ENCODE data around the gene FAM3A. TPM values are rescaled to one million over a fixed set of nuclear protein-coding genes. Genes with fewer than 3 reads are reported as not detected.

FAM3A gene
- total and polyA plus RNA-seq, 2 of the 4 experiments (the other 2 are of a cell fraction) = 14.0 to 47.2 TPM

DNA sequence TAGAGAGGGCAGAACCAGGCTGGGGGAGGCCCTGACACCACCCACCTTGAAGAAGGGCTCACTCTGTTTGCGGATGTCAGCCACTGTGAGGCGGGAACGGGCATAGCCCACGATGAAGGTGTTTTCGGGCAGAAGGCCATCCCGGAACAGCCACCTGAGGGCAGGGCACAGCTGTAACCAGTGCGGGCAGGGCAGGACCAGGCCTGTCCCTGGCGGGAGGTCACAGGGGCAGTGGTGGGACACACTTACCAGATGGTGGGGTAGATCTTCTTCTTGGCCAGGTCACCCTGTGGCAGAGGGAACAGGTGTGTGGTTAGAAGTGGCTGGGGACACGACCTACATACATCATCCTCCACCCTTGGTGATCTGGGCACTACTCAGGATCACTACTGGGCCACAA is 19.9 kb upstream of the FAM3A start:
- Histone ChIP-seq H3K9me3 (ENCODE audit: control insufficient read depth, insufficient read depth, low read length) (no peaks in the 10 kb centered on the region), H3K36me3 (ENCODE audit: control insufficient read depth, insufficient read depth, low read length) (peaks cover 50% of the 10 kb centered on the region), H2AK5ac (ENCODE audit: low read depth, low read length) (no peak overlapping the region), H2BK15ac (ENCODE audit: low read depth, low read length) (no peak overlapping the region), H2AK9ac (replicated peaks; ENCODE audit: low read depth, low read length, poor library complexity) (no peak overlapping the region), H3K4me1 (ENCODE audit: control insufficient read depth, insufficient read depth, low read length) (peaks cover 5% of the 10 kb centered on the region), H3K4ac (ENCODE audit: low read depth, low read length) (no peak overlapping the region), H4K8ac (ENCODE audit: low read depth in 2 of 2, low read length in 2 of 2) (no peak overlapping the region), H3K27ac (ENCODE audit: insufficient read depth, low read length) (no peak overlapping the region), H3K79me1 (ENCODE audit: low read depth in 1 of 2, low read length in 2 of 2) (peaks cover 0 to 28% of the 10 kb centered on the region in 2 experiments; a peak in 2 of 4 replicates), H4K20me1 (ENCODE audit: insufficient read depth, low read length) (peaks cover 12% of the 10 kb centered on the region), H3K56ac (ENCODE audit: extremely low read depth, insufficient read depth, low read length) (no peak overlapping the region), H3K4me2 (ENCODE audit: low read depth, low read length) (no peak overlapping the region), H4K91ac (ENCODE audit: insufficient read depth, low read depth, low read length) (no peak overlapping the region), H3K9ac (ENCODE audit: low read depth, low read length) (no peak overlapping the region), H2BK5ac (ENCODE audit: low read depth, low read length, poor library complexity, severe bottlenecking) (no peak overlapping the region), H2BK120ac (ENCODE audit: low read depth, low read length) (no peak overlapping the region), H3K27me3 (ENCODE audit: control insufficient read depth, insufficient read depth, low read length) (no peaks in the 10 kb centered on the region), H2BK20ac (ENCODE audit: low read depth, low read length) (no peak overlapping the region), H3K4me3 (ENCODE audit: insufficient read depth, low read depth, low read length) (no peak overlapping the region), H2AFZ (replicated peaks; ENCODE audit: low read length, poor library complexity) (no peak overlapping the region), H4K5ac (ENCODE audit: low read depth, low read length) (no peak overlapping the region), H3K14ac (replicated peaks; ENCODE audit: low read depth, low read length) (no peak overlapping the region), H3K18ac (ENCODE audit: low read depth, low read length) (no peak overlapping the region), H3K23ac (ENCODE audit: low read depth, low read length) (no peak overlapping the region), H3K9me1 (ENCODE audit: insufficient read depth, low read length) (peaks cover 2% of the 10 kb centered on the region)
- TF ChIP-seq RAD21 (IDR thresholded peaks at IDR 0.05; ENCODE audit: low read length) (no peak), BHLHE40 (IDR thresholded peaks at IDR 0.05; ENCODE audit: low read depth, low read length) (no peak), RCOR1 (IDR thresholded peaks at IDR 0.05; ENCODE audit: insufficient replicate concordance, low read length) (no peak)
- TF ChIP-seq, protein P1, sequence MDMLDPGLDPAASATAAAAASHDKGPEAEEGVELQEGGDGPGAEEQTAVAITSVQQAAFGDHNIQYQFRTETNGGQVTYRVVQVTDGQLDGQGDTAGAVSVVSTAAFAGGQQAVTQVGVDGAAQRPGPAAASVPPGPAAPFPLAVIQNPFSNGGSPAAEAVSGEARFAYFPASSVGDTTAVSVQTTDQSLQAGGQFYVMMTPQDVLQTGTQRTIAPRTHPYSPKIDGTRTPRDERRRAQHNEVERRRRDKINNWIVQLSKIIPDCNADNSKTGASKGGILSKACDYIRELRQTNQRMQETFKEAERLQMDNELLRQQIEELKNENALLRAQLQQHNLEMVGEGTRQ (IDR thresholded peaks at IDR 0.05; ENCODE audit: low read depth, low read length) = no peak
- in situ Hi-C loops (cut with MboI; ENCODE audit: low sequenced_read_pairs) = loop anchor here (25.0 kb wide), 1 partner anchor 1574 kb away; no protein-coding TSS in a partner anchor
- POLR2A ChIA-PET (ENCODE audit: unreplicated experiment) = no interaction called here
- intact Hi-C loops (cut with micrococcal nuclease) = no loop called here
- no peak for DNase-seq
- ATAC-seq (ENCODE audit: low read depth) = no peak
- dilution Hi-C loops (cut with HindIII; ENCODE audit: low sequenced_read_pairs, unreplicated experiment) = no loop called here
- CTCF ChIA-PET = no interaction called here
- no TSS peak for BruUV-seq (replicated peaks)
- WGBS, 2 experiments (ENCODE audit: extremely low coverage in 2 of 2, insufficient read length in 1 of 2) = 100% methylated on average over 2 of the region's 9 CpGs; no CpG with 5 or more reads in 1 of the 2 experiments
